K562 (cell line): ENCODE data around the gene NRCAM. TPM values are rescaled to one million over a fixed set of nuclear protein-coding genes. Genes with fewer than 3 reads are reported as not detected.

ENCODE experiments used
- ATAC-seq: fragments of 200-7000 bp; cut with Tn5 transposase; 3 replicates; pipeline ENCODE4 v1.9.1; 2020; ENCODE audit warnings: moderate library complexity
- BruUV-seq: library from RNA; stranded (reverse); fragments of 400-500 nt; replicated peaks from 2 replicates; lab custom pipeline; 2021; lab: Mats Ljungman, UMichigan
- CTCF ChIA-PET: fragments of 300-600 bp; formaldehyde crosslinking; extraction: SDS; loops from one replicate; lab custom pipeline; 2021; ENCODE audit warnings: low intra/inter-chr PET ratio; lab: Yijun Ruan, JAX
- POLR2A ChIA-PET: fragments of 300-600, 350-650 bp; sonication (Branson Sonifier 250); formaldehyde crosslinking; extraction: SDS; loops from one replicate; lab custom pipeline; 2021; ENCODE audit warnings: antibody characterized with exemption, inconsistent platforms; lab: Yijun Ruan, JAX
- DNase-seq, 4 experiments: peaks; one replicate each; pipeline versions ENCODE4 v3.0.0 to v3.0.0-alpha.2; 2011 to 2018; ENCODE audit warnings: low spot score in 3 of 4, mixed read lengths in 3 of 4; ENCODE audit errors: extremely low read depth in 1 of 4
- FAIRE-seq: peaks from 2 replicates; lab custom pipeline; 2011; peaks lifted over from hg19 to GRCh38; lab: Jason Lieb, UNC
- H2AFZ ChIP-seq: 2 replicates; pipeline ENCODE4 v1.6.0; 2011; ENCODE audit warnings: low read depth, low read length, control low read depth, inconsistent platforms
- H3K27ac ChIP-seq: fragments of 200-600 bp; 3 replicates; pipeline ENCODE4 v1.8.0; 2011; ENCODE audit warnings: low read depth, mild to moderate bottlenecking, control low read depth, inconsistent platforms, low read length, moderate library complexity, mixed read lengths; ENCODE audit errors: extremely low read depth
- H3K27me3 ChIP-seq, 2 experiments: fragments of 300-600 bp in 1 of 2; 2 replicates in 1 of 2; 3 replicates in 1 of 2; pipeline versions ENCODE4 v1.6.0 to v1.8.0; 2011; ENCODE audit warnings: inconsistent platforms in 2 of 2, low read length in 2 of 2, mild to moderate bottlenecking in 1 of 2, mixed read lengths in 1 of 2, moderate library complexity in 1 of 2; ENCODE audit not compliant: control insufficient read depth in 2 of 2, insufficient read depth in 2 of 2
- H3K36me3 ChIP-seq: fragments of 300-600 bp; 3 replicates; pipeline ENCODE4 v1.8.0; 2011; ENCODE audit warnings: mild to moderate bottlenecking, low read length, inconsistent platforms; ENCODE audit not compliant: control insufficient read depth, insufficient read depth
- H3K4me1 ChIP-seq, 2 experiments: fragments of 200-600 bp in 1 of 2; replicated peaks in 1 of 2; 2 replicates in 1 of 2; 3 replicates in 1 of 2; pipeline versions ENCODE4 v1.5.1 to v1.8.0; 2011; ENCODE audit warnings: inconsistent platforms in 2 of 2, low read length in 2 of 2, mild to moderate bottlenecking in 1 of 2, mixed read lengths in 1 of 2, moderate library complexity in 1 of 2; ENCODE audit not compliant: control insufficient read depth in 2 of 2, insufficient read depth in 2 of 2
- H3K4me2 ChIP-seq: 2 replicates; pipeline ENCODE4 v1.6.1; 2011; ENCODE audit warnings: low read length, control low read depth, inconsistent platforms, mixed read lengths; ENCODE audit not compliant: insufficient read depth
- H3K4me3 ChIP-seq: fragments of 200-600 bp; sonication (generic), shearing (Covaris generic); 2 replicates; pipeline ENCODE4 v1.5.1; 2016; ENCODE audit warnings: control low read depth, inconsistent platforms
- H3K79me2 ChIP-seq: fragments of 200-600 bp; 3 replicates; pipeline ENCODE4 v1.8.0; 2011; ENCODE audit warnings: low read length, inconsistent platforms; ENCODE audit not compliant: control insufficient read depth, insufficient read depth
- H3K9ac ChIP-seq, 2 experiments: 2 replicates each; pipeline versions ENCODE4 v1.6.0 to v1.6.1; 2011; ENCODE audit warnings: low read depth in 2 of 2, low read length in 2 of 2, control low read depth in 1 of 2, inconsistent platforms in 1 of 2, mild to moderate bottlenecking in 1 of 2, mixed read lengths in 1 of 2; ENCODE audit not compliant: insufficient read depth in 1 of 2
- H3K9me1 ChIP-seq: one replicate; pipeline ENCODE4 v1.6.0; 2011; ENCODE audit warnings: inconsistent platforms, mild to moderate bottlenecking, low read length, moderate library complexity; ENCODE audit not compliant: control insufficient read depth, insufficient read depth
- H3K9me3 ChIP-seq: replicated peaks from 2 replicates; pipeline ENCODE4 v1.5.1; 2011; ENCODE audit warnings: low read depth, low read length, inconsistent platforms; ENCODE audit not compliant: control insufficient read depth, insufficient read depth
- H4K20me1 ChIP-seq: replicated peaks from 2 replicates; pipeline ENCODE4 v1.6.1; 2011; ENCODE audit warnings: low read length, inconsistent platforms, mixed read lengths; ENCODE audit not compliant: control insufficient read depth, insufficient read depth
- C11orf30 ChIP-seq: fragments of 450-650 bp; IDR thresholded peaks from 2 replicates; pipeline ENCODE4 v1.6.1; 2016; ENCODE audit warnings: low read depth, mild to moderate bottlenecking
- ELF4 ChIP-seq: fragments of 450-650 bp; formaldehyde crosslinking; IDR thresholded peaks from 2 replicates; pipeline ENCODE4 v1.4.0; 2022; ENCODE audit warnings: missing genetic modification characterization
- EP300 ChIP-seq: IDR thresholded peaks from 2 replicates; pipeline ENCODE4 v1.6.1; 2012; ENCODE audit warnings: low read length, improper control_type of control experiment
- HIVEP1 ChIP-seq: fragments of 250-450 bp; sonication (Bioruptor Pico); IDR thresholded peaks from 2 replicates; pipeline ENCODE4 v1.4.0; 2020; ENCODE audit warnings: mild to moderate bottlenecking
- MAFG ChIP-seq: fragments of 450-650 bp; conservative IDR thresholded peaks from 2 replicates; pipeline ENCODE4 v1.6.1; 2016; ENCODE audit warnings: missing genetic modification characterization, missing compliant biosample characterization
- NCOR1 ChIP-seq: fragments of 450-650 bp; IDR thresholded peaks from 2 replicates; pipeline ENCODE4 v1.6.1; 2016; ENCODE audit warnings: mild to moderate bottlenecking, moderate library complexity
- SIRT6 ChIP-seq: IDR thresholded peaks from one replicate; pipeline ENCODE4 v1.6.1; 2012; ENCODE audit warnings: low read depth, mild to moderate bottlenecking, control low read depth, inconsistent platforms, low read length, moderate library complexity
- ZNF316 ChIP-seq: fragments of 450-650 bp; IDR thresholded peaks from 2 replicates; pipeline ENCODE4 v1.6.1; 2016
- WGBS: fragments of 100-300 bp; shearing (Covaris generic); methylation state at CpG from one replicate; pipeline ENCODE4 v1.1.6; 2016; ENCODE audit warnings: low coverage, mixed read lengths; ENCODE audit not compliant: insufficient coverage; ENCODE audit errors: missing lambda C conversion rate; 5-methylcytosine and 5-hydroxymethylcytosine counted together
- in situ Hi-C: fragments of 300-500 bp; cut with MboI; formaldehyde crosslinking; loops from 4 replicates; pipeline ENCODE4 v1.15.0; 2018; ENCODE audit warnings: inconsistent platforms, mixed read lengths
- intact Hi-C: fragments of 100-400 bp; cut with micrococcal nuclease; formaldehyde crosslinking; loops from 2 replicates; pipeline ENCODE4 v1.14.2; 2022
- polyA plus RNA-seq, 8 experiments: library from polyadenylated mRNA; depleted of rRNA in 4 of 8; stranded (reverse) in 5 of 8; unstranded in 3 of 8; fragments of >200 nt; fragmentation: Nextera tagmentation in 2 of 8; fragmentation: Illumina TruSeq in 1 of 8; extraction: Ambion mirVana in 2 of 8; extraction: Trizol in 1 of 8; gene quantifications; 2 replicates each; pipeline versions ENCODE4 v1.2.1 to v1.2.3, GENCODE V29; 2011 to 2014; ENCODE audit warnings: inconsistent platforms in 1 of 8, missing spikeins in 1 of 8
- total RNA-seq, 7 experiments: library from RNA; depleted of rRNA in 6 of 7; stranded (reverse); fragments of >200 nt in 6 of 7; fragmentation: Illumina TruSeq in 2 of 7; extraction: Trizol in 2 of 7; gene quantifications; 2 replicates each; pipeline versions ENCODE4 v1.2.1 to v1.2.3, GENCODE V29; 2011 to 2021; ENCODE audit warnings: low replicate concordance in 1 of 7
- TF ChIP-seq, protein P1 (sequence below): sonication (generic); formaldehyde crosslinking; IDR thresholded peaks from 2 replicates; pipeline ENCODE4 v1.8.0; 2023; ENCODE audit warnings: mild to moderate bottlenecking, missing genetic modification reagents

The NRCAM gene
- total and polyA plus RNA-seq, 9 of the 15 experiments (the other 6 are each of a cell fraction or from before 2014, with no cell fraction given), result 0.03 to 0.54 (median 0.12) TPM; not detected in 1

DNA sequence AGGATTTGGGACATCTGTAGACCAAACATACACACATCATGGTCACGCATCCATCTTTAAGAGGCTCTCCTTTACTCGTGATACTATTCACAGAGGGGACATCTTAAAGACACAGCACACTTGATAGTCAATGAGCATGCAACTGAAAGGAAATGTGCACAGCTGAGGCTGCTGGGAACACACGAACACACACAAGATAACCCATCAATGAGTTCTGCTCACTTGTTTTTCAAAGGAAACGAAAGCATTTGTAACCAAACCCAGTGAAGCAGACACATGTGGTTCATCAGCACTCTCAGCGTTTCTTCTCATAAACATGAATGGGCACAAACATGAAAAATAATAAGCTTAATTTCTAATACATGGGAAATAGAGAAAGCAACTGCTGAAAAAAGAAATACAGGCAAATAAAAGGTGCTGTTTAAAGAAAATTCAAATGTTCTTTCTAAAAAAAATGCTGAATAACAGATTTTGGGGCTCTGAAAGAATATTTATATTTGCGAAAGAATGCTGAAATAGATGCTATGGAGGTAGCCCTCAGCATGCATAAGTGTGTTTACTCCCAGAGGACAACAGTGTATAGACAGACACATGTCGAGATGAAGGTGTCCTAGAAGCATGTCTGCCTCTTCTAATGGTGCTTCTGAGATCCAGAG, 266.4 kb downstream of the NRCAM start:
- Histone ChIP-seq H3K27ac (no peak overlapping the region), H4K20me1 (no peaks in the 10 kb centered on the region), H3K4me1 (peaks cover 0 to 8% of the 10 kb centered on the region in 2 experiments; a peak in 3 of 5 replicates), H3K27me3 (no peaks in the 10 kb centered on the region), H3K36me3 (no peaks in the 10 kb centered on the region), H3K9me3 (no peaks in the 10 kb centered on the region), H3K79me2 (no peaks in the 10 kb centered on the region), H3K4me2 (no peak overlapping the region; the same call in 1 of the 2 replicates), H3K9me1 (no peaks in the 10 kb centered on the region), H3K4me3 (no peak overlapping the region), H3K9ac (no peak overlapping the region), H2AFZ (peak overlapping the region; percentile 37; the same call in 1 of the 2 replicates)
- FAIRE-seq, result no peak
- TF ChIP-seq ZNF316, result peak; percentile 70
- no peak for TF ChIP-seq ELF4 (CRISPR knock-in tag)
- 0 out of 2 replicates have a peak, but pooled peaks have one; percentile 26 for TF ChIP-seq MAFG (tag)
- peak; percentile 61; the same call in 1 of the 2 replicates for TF ChIP-seq C11orf30
- ChIA-PET POLR2A (interaction anchor here (1.1 kb wide), 1 partner anchor 337 kb away, joined by 3 read pairs; no protein-coding TSS in a partner anchor), CTCF (no interaction called here)
- BruUV-seq, result no TSS peak
- no peak for DNase-seq
- no peak for ATAC-seq
- intact Hi-C loops, result loop anchor here (10.0 kb wide), 1 partner anchor 75 kb away; no protein-coding TSS in a partner anchor
- WGBS, result 19% methylated on average over 7 of the region's 7 CpGs
- in situ Hi-C loops, result no loop called here

DNA sequence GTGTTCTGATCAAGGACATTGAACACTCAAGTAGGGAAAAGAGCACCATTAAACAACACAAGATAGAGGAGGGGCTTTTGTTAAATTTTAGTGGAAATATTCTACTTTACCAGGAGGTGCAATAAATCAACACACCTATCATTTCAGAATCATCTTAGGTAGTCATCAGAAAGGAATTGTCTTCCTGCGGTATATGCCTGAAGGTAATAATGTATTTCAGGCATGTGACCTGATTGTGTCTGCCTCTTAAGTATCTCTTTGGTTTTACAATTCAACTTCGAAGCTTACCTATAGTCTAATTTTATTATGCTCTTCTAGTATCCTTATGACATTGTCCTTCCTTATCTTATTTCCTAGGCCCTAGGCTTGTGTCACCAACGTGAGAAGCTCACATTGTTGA, 267.5 kb downstream of the NRCAM start:
- BruUV-seq, result no TSS peak
- CTCF ChIA-PET, result no interaction called here
- Histone ChIP-seq H3K4me3 (no peak overlapping the region), H3K9ac (no peak overlapping the region), H3K27me3 (no peaks in the 10 kb centered on the region), H3K4me2 (no peak overlapping the region), H4K20me1 (no peaks in the 10 kb centered on the region), H3K9me1 (no peaks in the 10 kb centered on the region), H3K4me1 (peaks cover under 1 to 3% of the 10 kb centered on the region in 2 experiments; a peak in 3 of 5 replicates), H3K79me2 (no peaks in the 10 kb centered on the region), H2AFZ (no peak overlapping the region), H3K9me3 (no peaks in the 10 kb centered on the region), H3K36me3 (no peaks in the 10 kb centered on the region), H3K27ac (no peak overlapping the region)
- WGBS, result 38% methylated on average over 3 of the region's 3 CpGs
- DNase-seq (no peak), ATAC-seq (no peak), FAIRE-seq (no peak)
- intact Hi-C loops, result loop anchor here (10.0 kb wide), 1 partner anchor 76 kb away; no protein-coding TSS in a partner anchor
- in situ Hi-C loops, result no loop called here
- POLR2A ChIA-PET, result interaction anchor here (1.1 to 1.4 kb wide), 3 partner anchors 10 to 338 kb away, joined by 3 read pairs; no protein-coding TSS in a partner anchor
- no peak for TF ChIP-seq EP300
- no peak for TF ChIP-seq SIRT6
- TF ChIP-seq NCOR1, result no peak
- TF ChIP-seq HIVEP1 (CRISPR knock-in tag), result no peak
- TF ChIP-seq, protein P1, sequence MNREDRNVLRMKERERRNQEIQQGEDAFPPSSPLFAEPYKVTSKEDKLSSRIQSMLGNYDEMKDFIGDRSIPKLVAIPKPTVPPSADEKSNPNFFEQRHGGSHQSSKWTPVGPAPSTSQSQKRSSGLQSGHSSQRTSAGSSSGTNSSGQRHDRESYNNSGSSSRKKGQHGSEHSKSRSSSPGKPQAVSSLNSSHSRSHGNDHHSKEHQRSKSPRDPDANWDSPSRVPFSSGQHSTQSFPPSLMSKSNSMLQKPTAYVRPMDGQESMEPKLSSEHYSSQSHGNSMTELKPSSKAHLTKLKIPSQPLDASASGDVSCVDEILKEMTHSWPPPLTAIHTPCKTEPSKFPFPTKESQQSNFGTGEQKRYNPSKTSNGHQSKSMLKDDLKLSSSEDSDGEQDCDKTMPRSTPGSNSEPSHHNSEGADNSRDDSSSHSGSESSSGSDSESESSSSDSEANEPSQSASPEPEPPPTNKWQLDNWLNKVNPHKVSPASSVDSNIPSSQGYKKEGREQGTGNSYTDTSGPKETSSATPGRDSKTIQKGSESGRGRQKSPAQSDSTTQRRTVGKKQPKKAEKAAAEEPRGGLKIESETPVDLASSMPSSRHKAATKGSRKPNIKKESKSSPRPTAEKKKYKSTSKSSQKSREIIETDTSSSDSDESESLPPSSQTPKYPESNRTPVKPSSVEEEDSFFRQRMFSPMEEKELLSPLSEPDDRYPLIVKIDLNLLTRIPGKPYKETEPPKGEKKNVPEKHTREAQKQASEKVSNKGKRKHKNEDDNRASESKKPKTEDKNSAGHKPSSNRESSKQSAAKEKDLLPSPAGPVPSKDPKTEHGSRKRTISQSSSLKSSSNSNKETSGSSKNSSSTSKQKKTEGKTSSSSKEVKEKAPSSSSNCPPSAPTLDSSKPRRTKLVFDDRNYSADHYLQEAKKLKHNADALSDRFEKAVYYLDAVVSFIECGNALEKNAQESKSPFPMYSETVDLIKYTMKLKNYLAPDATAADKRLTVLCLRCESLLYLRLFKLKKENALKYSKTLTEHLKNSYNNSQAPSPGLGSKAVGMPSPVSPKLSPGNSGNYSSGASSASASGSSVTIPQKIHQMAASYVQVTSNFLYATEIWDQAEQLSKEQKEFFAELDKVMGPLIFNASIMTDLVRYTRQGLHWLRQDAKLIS (CRISPR knock-in tag), result no peak
